Measurements from ENCODE around the gene ENAM.
"Not testable (repeated sequence)": the region's sequence is repeated elsewhere in the genome, so short reads cannot be mapped to it uniquely, and the experiment has no call there.

Gene ENAM

DNA sequence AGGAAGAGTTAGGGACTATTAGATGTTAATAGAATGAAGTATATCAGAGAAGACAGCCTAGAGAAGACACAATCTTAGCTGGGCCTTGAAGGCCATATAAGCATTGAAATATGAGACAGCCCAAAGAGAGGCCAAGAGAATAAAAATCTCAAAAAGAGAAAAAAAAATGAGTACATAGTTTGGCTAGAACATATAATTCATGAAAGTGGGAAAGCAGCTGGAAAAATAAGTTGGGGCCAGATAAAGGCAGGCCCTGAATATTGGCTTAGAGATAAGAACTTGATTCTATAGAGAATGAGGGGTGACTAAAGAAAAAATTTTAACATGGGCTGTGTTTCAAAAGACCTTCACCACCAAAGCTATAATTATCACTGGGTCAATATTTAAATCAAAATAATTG lies 52.4 kb downstream of the ENAM start:
- no peak for DNase-seq (ENCODE audit: low read depth)

- no peak for DNase-seq (ENCODE audit: low read depth)
These were observed 53.2 kb downstream of the ENAM start for GRCh38 chr4:70681704-70682103.

GRCh38 chr4:70682142-70682541 lies 53.6 kb downstream of the ENAM start:
- not testable (repeated sequence) for DNase-seq (ENCODE audit: low read depth)

GRCh38 chr4:70687392-70687791 lies 58.8 kb downstream of the ENAM start:
- DNase-seq (ENCODE audit: low read depth), result no peak

- peak; percentile 100 for DNase-seq (ENCODE audit: low read depth)
These were observed 59.6 kb downstream of the ENAM start, which contains the start of gene UTP3 for GRCh38 chr4:70687821-70688794. UTP3 (plus strand) TSS chr4:70688532; CDS start chr4:70688678, 146 bp downstream.

DNA sequence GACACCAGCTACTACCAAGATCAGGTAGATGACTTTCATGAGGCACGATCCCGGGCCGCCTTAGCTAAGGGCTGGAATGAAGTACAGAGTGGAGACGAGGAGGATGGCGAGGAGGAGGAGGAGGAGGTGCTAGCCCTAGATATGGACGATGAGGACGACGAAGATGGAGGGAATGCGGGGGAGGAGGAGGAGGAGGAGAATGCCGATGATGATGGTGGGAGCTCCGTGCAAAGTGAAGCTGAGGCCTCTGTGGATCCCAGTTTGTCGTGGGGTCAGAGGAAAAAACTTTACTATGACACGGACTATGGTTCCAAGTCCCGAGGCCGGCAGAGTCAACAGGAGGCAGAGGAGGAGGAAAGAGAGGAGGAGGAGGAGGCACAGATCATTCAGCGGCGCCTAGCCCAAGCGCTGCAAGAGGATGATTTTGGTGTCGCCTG lies 60.3 kb downstream of the ENAM start:
- no peak for DNase-seq (ENCODE audit: low read depth)

DNA sequence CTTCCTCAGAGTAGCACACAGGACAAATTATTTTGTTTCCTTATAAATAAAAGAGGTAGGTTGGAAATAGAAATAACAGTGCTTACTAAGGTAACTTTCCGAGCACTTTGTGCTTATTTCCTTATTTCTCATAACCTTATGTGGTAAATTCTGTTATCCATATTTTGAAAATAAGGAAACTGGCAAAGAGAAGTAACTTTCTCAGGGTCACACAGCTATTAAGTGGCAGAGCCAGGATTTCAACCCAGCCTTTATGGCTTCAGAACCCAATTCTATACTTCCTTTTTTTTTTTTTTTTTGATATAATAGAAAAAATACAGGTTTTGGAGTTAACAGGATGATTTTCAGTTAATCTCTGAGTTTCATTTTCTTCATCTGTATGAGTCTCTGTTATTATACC lies 63.1 kb downstream of the ENAM start:
- DNase-seq (ENCODE audit: low read depth), result no peak

- DNase-seq (ENCODE audit: low read depth), result not testable (repeated sequence)
These were observed 66.1 kb downstream of the ENAM start for GRCh38 chr4:70694633-70695032.
